GM23248 (cell line): ENCODE results near the gene EFR3B. TPM values are rescaled to one million over a fixed set of nuclear protein-coding genes. Genes with fewer than 3 reads are reported as not detected.
A peak's percentile ranks its signal among the peaks of the same experiment; 100 is the strongest.
"Not testable (repeated sequence)": the region's sequence is repeated elsewhere in the genome, so short reads cannot be mapped to it uniquely, and the experiment has no call there.

Source experiments
- DNase-seq: peaks from one replicate; pipeline ENCODE4 v3.0.0-alpha.2; 2015
- H2AFZ ChIP-seq: fragments of 200-600 bp; sonication (generic); 2 replicates; pipeline ENCODE4 v1.6.1; 2016; ENCODE audit warnings: antibody characterized with exemption
- H3F3A ChIP-seq: fragments of 200-600 bp; sonication (generic); 2 replicates; pipeline ENCODE4 v1.6.1; 2016; ENCODE audit warnings: mild to moderate bottlenecking, antibody characterized with exemption, mixed run types; ENCODE audit not compliant: insufficient read depth
- H3K27ac ChIP-seq: fragments of 200-600 bp; sonication (generic); 2 replicates; pipeline ENCODE4 v1.5.1; 2016; ENCODE audit warnings: mild to moderate bottlenecking
- H3K27me3 ChIP-seq: fragments of 200-600 bp; sonication (generic); replicated peaks from 2 replicates; pipeline ENCODE4 v1.6.1; 2016; ENCODE audit warnings: mild to moderate bottlenecking; ENCODE audit not compliant: insufficient read depth
- H3K36me3 ChIP-seq: fragments of 200-600 bp; sonication (generic); 2 replicates; pipeline ENCODE4 v1.6.1; 2016; ENCODE audit warnings: low read depth, mild to moderate bottlenecking
- H3K4me1 ChIP-seq: fragments of 200-600 bp; sonication (generic); 2 replicates; pipeline ENCODE4 v1.6.1; 2016; ENCODE audit warnings: mild to moderate bottlenecking; ENCODE audit not compliant: insufficient read depth
- H3K4me2 ChIP-seq: fragments of 200-600 bp; sonication (generic); one replicate; pipeline ENCODE4 v1.6.1; 2016; ENCODE audit warnings: mild to moderate bottlenecking; ENCODE audit not compliant: unreplicated experiment
- H3K4me3 ChIP-seq: fragments of 200-600 bp; sonication (generic); 2 replicates; pipeline ENCODE4 v1.5.1; 2016; ENCODE audit warnings: mild to moderate bottlenecking
- H3K79me2 ChIP-seq: fragments of 200-600 bp; sonication (generic); 2 replicates; pipeline ENCODE4 v1.6.1; 2016; ENCODE audit warnings: mild to moderate bottlenecking; ENCODE audit not compliant: insufficient read depth
- H3K9ac ChIP-seq: fragments of 200-600 bp; sonication (generic); 2 replicates; pipeline ENCODE4 v1.6.1; 2016; ENCODE audit warnings: mild to moderate bottlenecking
- H3K9me2 ChIP-seq: fragments of 200-600 bp; sonication (generic); 2 replicates; pipeline ENCODE4 v1.6.1; 2016; ENCODE audit warnings: mixed run types, mild to moderate bottlenecking, moderate library complexity; ENCODE audit not compliant: insufficient read depth
- H3K9me3 ChIP-seq: fragments of 200-600 bp; sonication (generic); one replicate; pipeline ENCODE4 v1.6.1; 2017; ENCODE audit warnings: low read depth
- H4K20me1 ChIP-seq: fragments of 200-600 bp; sonication (generic); 2 replicates; pipeline ENCODE4 v1.6.0; 2016; ENCODE audit not compliant: insufficient read depth
- EZH2 ChIP-seq: fragments of 200-600 bp; sonication (generic); IDR thresholded peaks from 2 replicates; pipeline ENCODE4 v1.6.1; 2018; ENCODE audit warnings: antibody characterized with exemption, mild to moderate bottlenecking; ENCODE audit not compliant: insufficient read depth, poor library complexity, severe bottlenecking
- EZH2phosphoT487 ChIP-seq: fragments of 200-600 bp; sonication (generic); IDR thresholded peaks from 2 replicates; pipeline ENCODE4 v1.6.1; 2018; ENCODE audit warnings: antibody characterized with exemption, moderate library complexity, mild to moderate bottlenecking, low read depth; ENCODE audit not compliant: insufficient read depth
- WGBS, 2 experiments: methylation state at CpG; one replicate each; pipeline ENCODE4 v1.1.6; 2015 to 2017; ENCODE audit warnings: low lambda C conversion rate in 2 of 2, low coverage in 1 of 2; ENCODE audit errors: missing lambda C conversion rate in 2 of 2; 5-methylcytosine and 5-hydroxymethylcytosine counted together
- in situ Hi-C: fragments of 300-500 bp; cut with MboI; formaldehyde crosslinking; loops from 2 replicates; pipeline ENCODE4 v1.15.0; 2020
- polyA plus RNA-seq: library from polyadenylated mRNA; unstranded; fragments of >200 nt; fragmentation: Nextera tagmentation; extraction: Ambion mirVana; gene quantifications from 2 replicates; pipeline ENCODE4 v1.2.1, GENCODE V29; 2016
- total RNA-seq: library from RNA; depleted of rRNA; stranded (reverse); fragments of >200 nt; shearing (Covaris generic); gene quantifications from 2 replicates; pipeline ENCODE4 v1.2.3, GENCODE V29; 2014

The EFR3B gene
- total and polyA plus RNA-seq, 2 experiments from 2014 or later, result 0.51 to 0.97 TPM

GRCh38 chr2:25158096-25158852 lies 116.4 kb downstream of the EFR3B start:
- Histone ChIP-seq H3K9me3 (no peaks in the 10 kb centered on the region), H3K9me2 (no peaks in the 10 kb centered on the region), H3K27ac (no peak overlapping the region), H3F3A (no peaks in the 10 kb centered on the region), H3K9ac (no peak overlapping the region), H3K27me3 (no peaks in the 10 kb centered on the region; the same call in 1 of the 2 replicates), H3K4me2 (no peak overlapping the region), H3K79me2 (no peaks in the 10 kb centered on the region), H3K4me3 (no peak overlapping the region), H3K36me3 (no peaks in the 10 kb centered on the region), H2AFZ (no peak overlapping the region), H3K4me1 (no peaks in the 10 kb centered on the region), H4K20me1 (no peaks in the 10 kb centered on the region)
- TF ChIP-seq EZH2 (no peak), EZH2phosphoT487 (no peak)
- in situ Hi-C loops, result no loop called here
- no peak for DNase-seq
- WGBS, 2 experiments, result 88 to 90% methylated on average over 11 of the region's 11 CpGs

GRCh38 chr2:25159949-25160348 lies 118.1 kb downstream of the EFR3B start:
- in situ Hi-C loops, result no loop called here
- Histone ChIP-seq H3K36me3 (no peaks in the 10 kb centered on the region), H3K9me3 (no peaks in the 10 kb centered on the region), H3K27ac (no peak overlapping the region), H3K27me3 (peaks cover 4% of the 10 kb centered on the region), H3K79me2 (no peaks in the 10 kb centered on the region), H3K9me2 (no peaks in the 10 kb centered on the region), H3K9ac (no peak overlapping the region), H3K4me2 (no peak overlapping the region), H3F3A (no peaks in the 10 kb centered on the region), H3K4me3 (no peak overlapping the region), H3K4me1 (no peaks in the 10 kb centered on the region), H4K20me1 (no peaks in the 10 kb centered on the region), H2AFZ (no peak overlapping the region)
- WGBS, 2 experiments, result 75 to 79% methylated on average over 8 of the region's 8 CpGs
- peak; percentile 16 for DNase-seq
- TF ChIP-seq EZH2phosphoT487, result no peak
- TF ChIP-seq EZH2, result no peak

GRCh38 chr2:25160376-25160775 lies 118.5 kb downstream of the EFR3B start:
- no peaks in the 10 kb centered on the region for H3K9me2 ChIP-seq
- 95 to 99% methylated on average over 9 to 10 of the region's 10 CpGs for WGBS, 2 experiments
- no peaks in the 10 kb centered on the region for H3F3A ChIP-seq
- H3K4me3 ChIP-seq, result no peak overlapping the region
- TF ChIP-seq EZH2 (no peak), EZH2phosphoT487 (no peak)
- no peak overlapping the region for H3K4me2 ChIP-seq
- no peaks in the 10 kb centered on the region for H3K36me3 ChIP-seq
- no peaks in the 10 kb centered on the region for H4K20me1 ChIP-seq
- no peak for DNase-seq
- H3K9me3 ChIP-seq, result no peaks in the 10 kb centered on the region
- H2AFZ ChIP-seq, result peak overlapping the region; percentile 86; the same call in 1 of the 2 replicates
- H3K79me2 ChIP-seq, result no peaks in the 10 kb centered on the region
- no peaks in the 10 kb centered on the region for H3K4me1 ChIP-seq
- in situ Hi-C loops, result no loop called here
- H3K9ac ChIP-seq, result no peak overlapping the region
- no peak overlapping the region for H3K27ac ChIP-seq
- peaks cover 8% of the 10 kb centered on the region for H3K27me3 ChIP-seq

- H3F3A ChIP-seq, result no peaks in the 10 kb centered on the region
- peak; percentile 68 for DNase-seq
- H3K27ac ChIP-seq, result no peak overlapping the region
- peaks cover 16% of the 10 kb centered on the region for H3K27me3 ChIP-seq
- H3K9me3 ChIP-seq, result no peaks in the 10 kb centered on the region
- in situ Hi-C loops, result no loop called here
- peak overlapping the region; percentile 56 for H3K4me3 ChIP-seq
- TF ChIP-seq EZH2 (no peak), EZH2phosphoT487 (no peak)
- peak overlapping the region; percentile 35; the same call in 1 of the 2 replicates for H3K9ac ChIP-seq
- 24 to 29% methylated on average over 55 to 65 of the region's 69 CpGs for WGBS, 2 experiments
- no peaks in the 10 kb centered on the region for H3K36me3 ChIP-seq
- H4K20me1 ChIP-seq, result no peaks in the 10 kb centered on the region
- H3K79me2 ChIP-seq, result no peaks in the 10 kb centered on the region
- peak overlapping the region; percentile 86 for H2AFZ ChIP-seq
- no peaks in the 10 kb centered on the region for H3K4me1 ChIP-seq
- no peaks in the 10 kb centered on the region for H3K9me2 ChIP-seq
- H3K4me2 ChIP-seq, result peak overlapping the region; percentile 10
These were observed 119.3 kb downstream of the EFR3B start for GRCh38 chr2:25161055-25161781.

GRCh38 chr2:25162061-25162460 lies 120.2 kb downstream of the EFR3B start:
- in situ Hi-C loops, H3K4me3 ChIP-seq, H3K9me3 ChIP-seq, H3K4me2 ChIP-seq, H3K9me2 ChIP-seq, H3K9ac ChIP-seq, H3K79me2 ChIP-seq, H3K27ac ChIP-seq, DNase-seq, H4K20me1 ChIP-seq, H3K36me3 ChIP-seq, H3K4me1 ChIP-seq, H3F3A ChIP-seq: not testable (repeated sequence)
- Histone ChIP-seq H2AFZ (peak overlapping the region; percentile 86), H3K27me3 (peaks cover 25% of the 10 kb centered on the region)
- 95% methylated on average over 7 of the region's 7 CpGs for WGBS, 2 experiments
